GM12891 (cell line): ENCODE measurements around the gene LPCAT3.
"Not testable (repeated sequence)": the region's sequence is repeated elsewhere in the genome, so short reads cannot be mapped to it uniquely, and the experiment has no call there.

Experiments
- POLR2AphosphoS5 ChIP-seq: IDR thresholded peaks from 2 replicates; pipeline ENCODE4 v1.6.1; 2011; ENCODE audit warnings: low read depth, low read length, control low read depth
- POU2F2 ChIP-seq: IDR thresholded peaks from 2 replicates; pipeline ENCODE4 v1.6.1; 2011; ENCODE audit warnings: low read depth, mild to moderate bottlenecking, control low read depth, low read length, moderate library complexity
- TAF1 ChIP-seq: IDR thresholded peaks from 2 replicates; pipeline ENCODE4 v1.6.1; 2011; ENCODE audit warnings: low read depth, low read length, control low read depth

- TF ChIP-seq TAF1, POU2F2, POLR2AphosphoS5: not testable (repeated sequence)
Observed at GRCh38 chr12:7011398-7011797, 6.9 kb downstream of the LPCAT3 start.
